H1 (cell line): Measurements from ENCODE around the gene PRKCD. TPM values are rescaled to one million over a fixed set of nuclear protein-coding genes. Genes with fewer than 3 reads are reported as not detected.
A peak's percentile ranks its signal among the peaks of the same experiment; 100 is the strongest.

Experiments used
- CTCF ChIA-PET: fragments of 300-600 bp; sonication (Branson Sonifier 250); formaldehyde crosslinking; loops from one replicate; lab custom pipeline; 2021; ENCODE audit not compliant: partially characterized antibody; lab: Charles Lee
- POLR2A ChIA-PET: fragments of 300-600 bp; sonication (Branson Sonifier 250); formaldehyde crosslinking; loops from one replicate; lab custom pipeline; 2021; ENCODE audit warnings: inconsistent platforms; ENCODE audit not compliant: partially characterized antibody; lab: Charles Lee
- DNase-seq, 2 experiments: peaks; one replicate each; pipeline versions ENCODE4 v3.0.0 to v3.0.0-alpha.2; 2010 to 2022; ENCODE audit warnings: low spot score in 2 of 2, low read depth in 1 of 2, mixed read lengths in 1 of 2
- FAIRE-seq: peaks from 2 replicates; lab custom pipeline; 2011; peaks lifted over from hg19 to GRCh38; lab: Jason Lieb, UNC
- H2AFZ ChIP-seq: 2 replicates; pipeline ENCODE4 v1.8.1; 2012; ENCODE audit warnings: low read length, inconsistent platforms
- H2AK5ac ChIP-seq: 2 replicates; pipeline ENCODE4 v1.6.1; 2013; ENCODE audit warnings: low read depth, low read length
- H2BK120ac ChIP-seq: replicated peaks from 2 replicates; pipeline ENCODE3; 2013; ENCODE audit warnings: low read depth, low read length, inconsistent platforms
- H2BK12ac ChIP-seq: 2 replicates; pipeline ENCODE4 v1.6.1; 2013; ENCODE audit warnings: low read depth, low read length
- H2BK15ac ChIP-seq: 2 replicates; pipeline ENCODE4 v1.6.1; 2013; ENCODE audit warnings: low read length
- H2BK20ac ChIP-seq: 2 replicates; pipeline ENCODE4 v1.6.1; 2013; ENCODE audit warnings: low read length
- H2BK5ac ChIP-seq: 2 replicates; pipeline ENCODE4 v1.6.1; 2013; ENCODE audit warnings: low read depth, low read length
- H3K14ac ChIP-seq: 2 replicates; pipeline ENCODE4 v1.6.1; 2013; ENCODE audit warnings: inconsistent platforms; ENCODE audit not compliant: insufficient read length
- H3K18ac ChIP-seq: 2 replicates; pipeline ENCODE4 v1.6.1; 2013; ENCODE audit warnings: low read length; ENCODE audit errors: extremely low read depth
- H3K23ac ChIP-seq: 2 replicates; pipeline ENCODE4 v1.6.1; 2013; ENCODE audit warnings: inconsistent platforms; ENCODE audit not compliant: insufficient read length
- H3K23me2 ChIP-seq: 2 replicates; pipeline ENCODE4 v1.6.1; 2013; ENCODE audit warnings: low read depth, low read length
- H3K27ac ChIP-seq: 2 replicates; pipeline ENCODE4 v1.6.1; 2011; ENCODE audit warnings: low read depth, low read length, inconsistent platforms
- H3K27me3 ChIP-seq, 4 experiments: replicated peaks in 1 of 4; 1 replicate in 1 of 4; 2 replicates in 3 of 4; pipeline versions ENCODE4 v1.6.1 to v1.8.1; 2011 to 2013; ENCODE audit warnings: low read length in 3 of 4, mild to moderate bottlenecking in 3 of 4, inconsistent platforms in 2 of 4, mixed read lengths in 2 of 4, moderate library complexity in 1 of 4; ENCODE audit not compliant: control insufficient read depth in 3 of 4, insufficient read depth in 3 of 4; ENCODE audit errors: extremely low read depth in 1 of 4
- H3K36me3 ChIP-seq, 4 experiments: 2 replicates each; pipeline versions ENCODE4 v1.6.1 to v1.8.1; 2011 to 2013; ENCODE audit warnings: mild to moderate bottlenecking in 4 of 4, low read length in 3 of 4, moderate library complexity in 2 of 4, control low read depth in 1 of 4, inconsistent platforms in 1 of 4; ENCODE audit not compliant: insufficient read depth in 4 of 4, control insufficient read depth in 2 of 4
- H3K4ac ChIP-seq: replicated peaks from 2 replicates; pipeline ENCODE3; 2013; ENCODE audit warnings: low read length, low read depth, mixed read lengths, inconsistent platforms; ENCODE audit not compliant: insufficient read length
- H3K4me1 ChIP-seq, 4 experiments: replicated peaks in 1 of 4; 1 replicate in 1 of 4; 2 replicates in 3 of 4; pipeline versions ENCODE4 v1.6.1 to v1.8.1; 2011 to 2013; ENCODE audit warnings: low read length in 3 of 4, inconsistent platforms in 2 of 4, mixed read lengths in 1 of 4; ENCODE audit not compliant: insufficient read depth in 4 of 4, control insufficient read depth in 3 of 4
- H3K4me2 ChIP-seq, 2 experiments: 2 replicates each; pipeline versions ENCODE4 v1.6.1 to v1.8.1; 2011 to 2013; ENCODE audit warnings: low read depth in 2 of 2, low read length in 2 of 2, control low read depth in 1 of 2, inconsistent platforms in 1 of 2, mild to moderate bottlenecking in 1 of 2; ENCODE audit not compliant: insufficient read depth in 1 of 2
- H3K4me3 ChIP-seq, 4 experiments: fragments of 200-600, 300-600 bp in 1 of 4; sonication (generic), shearing (Covaris generic), sonication (Bioruptor Twin) in 1 of 4; 2 replicates each; pipeline versions ENCODE4 v1.5.1 to v1.8.1; 2011 to 2016; ENCODE audit warnings: low read length in 4 of 4, low read depth in 3 of 4, control low read depth in 2 of 4, inconsistent platforms in 2 of 4, mild to moderate bottlenecking in 2 of 4, mixed read lengths in 1 of 4, moderate library complexity in 1 of 4; ENCODE audit not compliant: insufficient read depth in 2 of 4; ENCODE audit errors: extremely low read depth in 1 of 4
- H3K56ac ChIP-seq: replicated peaks from 2 replicates; pipeline ENCODE3; 2013; ENCODE audit warnings: low read depth, mild to moderate bottlenecking, mixed read lengths, low read length, inconsistent platforms; ENCODE audit not compliant: insufficient read length
- H3K79me1 ChIP-seq: 2 replicates; pipeline ENCODE4 v1.6.1; 2013; ENCODE audit warnings: low read depth, low read length, control low read depth
- H3K79me2 ChIP-seq, 2 experiments: 2 replicates each; pipeline versions ENCODE4 v1.6.1 to v1.8.1; 2012 to 2013; ENCODE audit warnings: low read length in 2 of 2, mild to moderate bottlenecking in 2 of 2, inconsistent platforms in 1 of 2; ENCODE audit not compliant: insufficient read depth in 2 of 2, control insufficient read depth in 1 of 2
- H3K9ac ChIP-seq, 4 experiments: replicated peaks in 1 of 4; 1 replicate in 1 of 4; 2 replicates in 3 of 4; pipeline versions ENCODE4 v1.6.1 to v1.8.1; 2011 to 2013; ENCODE audit warnings: low read depth in 3 of 4, low read length in 3 of 4, control low read depth in 2 of 4, mild to moderate bottlenecking in 2 of 4, moderate library complexity in 2 of 4, inconsistent platforms in 1 of 4; ENCODE audit errors: extremely low read depth in 1 of 4
- H3K9me3 ChIP-seq, 2 experiments: 2 replicates each; pipeline versions ENCODE4 v1.6.1 to v1.8.1; 2012 to 2013; ENCODE audit warnings: mild to moderate bottlenecking in 2 of 2, moderate library complexity in 2 of 2, control low read depth in 1 of 2, inconsistent platforms in 1 of 2, low read depth in 1 of 2, low read length in 1 of 2, mixed read lengths in 1 of 2; ENCODE audit not compliant: insufficient read depth in 2 of 2
- H4K20me1 ChIP-seq, 2 experiments: replicated peaks in 1 of 2; 2 replicates each; pipeline versions ENCODE3 to v1.8.1; 2011 to 2013; ENCODE audit warnings: inconsistent platforms in 2 of 2, low read length in 2 of 2, mild to moderate bottlenecking in 1 of 2; ENCODE audit not compliant: insufficient read depth in 2 of 2, control insufficient read depth in 1 of 2
- H4K5ac ChIP-seq: 2 replicates; pipeline ENCODE4 v1.6.1; 2013; ENCODE audit warnings: low read length, low read depth, mixed read lengths, inconsistent platforms; ENCODE audit not compliant: insufficient read length
- H4K8ac ChIP-seq: 2 replicates; pipeline ENCODE4 v1.8.0; 2013; ENCODE audit warnings: mild to moderate bottlenecking, moderate library complexity, low read length, inconsistent platforms; ENCODE audit not compliant: insufficient read depth; ENCODE audit errors: extremely low read depth
- H4K91ac ChIP-seq: replicated peaks from 2 replicates; pipeline ENCODE3; 2013; ENCODE audit warnings: low read length, mixed read lengths, inconsistent platforms; ENCODE audit not compliant: insufficient read length
- CTCF ChIP-seq, 3 experiments: IDR thresholded peaks; 1 replicate in 2 of 3; 2 replicates in 1 of 3; pipeline versions ENCODE4 v1.5.1 to v1.6.1; 2011; ENCODE audit warnings: low read length in 3 of 3, mild to moderate bottlenecking in 3 of 3, inconsistent platforms in 2 of 3, low read depth in 1 of 3, moderate library complexity in 1 of 3; ENCODE audit not compliant: insufficient read depth in 1 of 3; ENCODE audit errors: control extremely low read depth in 1 of 3
- RFX5 ChIP-seq: IDR thresholded peaks from 2 replicates; pipeline ENCODE4 v1.6.1; 2011; ENCODE audit warnings: low read depth, low read length, improper control_type of control experiment, borderline replicate concordance
- WGBS, 2 experiments: shearing (Covaris generic) in 1 of 2; methylation state at CpG; one replicate each; pipeline versions ENCODE4 v1.1.6 to v1.1.7; 2013 to 2015; ENCODE audit warnings: low lambda C conversion rate in 2 of 2, mixed read lengths in 2 of 2, inconsistent platforms in 1 of 2, low coverage in 1 of 2, missing lambda C conversion rate in 1 of 2; ENCODE audit not compliant: insufficient replicate concordance in 2 of 2, insufficient coverage in 1 of 2, insufficient read length in 1 of 2; ENCODE audit errors: extremely low coverage in 1 of 2, missing lambda C conversion rate in 1 of 2; 5-methylcytosine and 5-hydroxymethylcytosine counted together
- polyA plus RNA-seq, 7 experiments: library from polyadenylated mRNA; depleted of rRNA in 3 of 7; stranded (reverse) in 5 of 7; unstranded in 2 of 7; fragments of >200 nt in 5 of 7; fragments of 200-250 nt in 2 of 7; gene quantifications; 1 replicate in 5 of 7; 2 replicates in 1 of 7; 4 replicates in 1 of 7; pipeline versions ENCODE4 v1.2.1 to v1.2.3, GENCODE V29; 2011 to 2013; ENCODE audit warnings: missing spikeins in 2 of 7, mixed read lengths in 2 of 7
- total RNA-seq: library from RNA; stranded (reverse); fragmentation: NEBNext Ultra II Directional; extraction: Animal tissue kit (Norgen Biotek cat#: 25700); gene quantifications from 2 replicates; pipeline ENCODE4 v1.2.1, GENCODE V29; 2021

The PRKCD gene
- total and polyA plus RNA-seq, 2 of the 8 experiments (the other 6 are each of a cell fraction or from before 2014, with no cell fraction given): 22.6 to 23.9 TPM

GRCh38 chr3:53202331-53203015 is 41.5 kb downstream of the PRKCD start:
- no peak overlapping the region for H3K4ac ChIP-seq
- H3K56ac ChIP-seq: no peak overlapping the region
- CTCF ChIA-PET: interaction anchor here (0.6 to 8.3 kb wide), 8 partner anchors 10 to 255 kb away, joined by 3 to 122 read pairs (median 4); no protein-coding TSS in a partner anchor
- H4K5ac ChIP-seq: no peak overlapping the region
- H2BK5ac ChIP-seq: no peak overlapping the region
- H3K36me3 ChIP-seq: no peaks in the 10 kb centered on the region
- POLR2A ChIA-PET: interaction anchor here (1.5 kb wide), 1 partner anchor 19 kb away, joined by 5 read pairs; no protein-coding TSS in a partner anchor
- WGBS, 2 experiments: 85% methylated on average over 14 of the region's 14 CpGs; no CpG with 5 or more reads in 1 of the 2 experiments
- H3K18ac ChIP-seq: no peak overlapping the region
- H2BK120ac ChIP-seq: no peak overlapping the region
- no peak overlapping the region for H3K27ac ChIP-seq
- no peaks in the 10 kb centered on the region; a peak in 1 of 7 replicates for H3K4me1 ChIP-seq
- H3K9ac ChIP-seq: no peak overlapping the region
- TF ChIP-seq CTCF (IDR thresholded peaks at IDR 0.05; ENCODE audit: control extremely low read depth in 1 of 3, insufficient read depth in 1 of 3, low read depth in 1 of 3, low read length in 3 of 3) (peak in 1 of 3 experiments; percentile 3; a peak in 1 of 4 replicates), RFX5 (no peak)
- TF ChIP-seq, all 59 proteins: peak for 1
- Histone ChIP-seq H3K27me3 (no peaks in the 10 kb centered on the region), H4K20me1 (no peaks in the 10 kb centered on the region), H3K23me2 (no peaks in the 10 kb centered on the region), H3K79me1 (no peaks in the 10 kb centered on the region), H4K8ac (no peak overlapping the region; the same call in 1 of the 2 replicates), H2AK5ac (no peak overlapping the region), H2AFZ (no peak overlapping the region), H3K9me3 (no peaks in the 10 kb centered on the region), H2BK20ac (no peak overlapping the region), H3K14ac (no peak overlapping the region), H3K23ac (no peak overlapping the region), H3K4me3 (no peak overlapping the region), H2BK15ac (no peak overlapping the region), H2BK12ac (no peak overlapping the region), H3K4me2 (no peak overlapping the region), H4K91ac (no peak overlapping the region), H3K79me2 (no peaks in the 10 kb centered on the region)
- FAIRE-seq (no peak), DNase-seq (no peak)
